Measurements from ENCODE around the gene KLHDC3. TPM values are rescaled to one million over a fixed set of nuclear protein-coding genes. Genes with fewer than 3 reads are reported as not detected.

KLHDC3 gene
- total and polyA plus RNA-seq, 2 of the 8 experiments (the other 6 are each of a cell fraction or from before 2014, with no cell fraction given) = 181 to 203 TPM

- Histone ChIP-seq H3K18ac (ENCODE audit: extremely low read depth, low read length) (no peak overlapping the region), H2BK12ac (ENCODE audit: low read depth, low read length) (no peak overlapping the region; the same call in 1 of the 2 replicates), H3K4me2 (ENCODE audit: insufficient read depth in 1 of 2, low read depth in 2 of 2, low read length in 2 of 2) (peak overlapping the region; percentile 71 to 84), H2BK120ac (replicated peaks; ENCODE audit: low read depth, low read length) (no peak overlapping the region), H3K27ac (ENCODE audit: low read depth, low read length) (no peak overlapping the region), H2AFZ (ENCODE audit: low read length) (no peak overlapping the region), H3K79me2 (ENCODE audit: control insufficient read depth in 1 of 2, insufficient read depth in 2 of 2, low read length in 2 of 2) (peaks cover 8 to 15% of the 10 kb centered on the region in 2 experiments; a peak in 2 of 4 replicates), H3K4me1 (replicated peaks in 1 of 4; ENCODE audit: control insufficient read depth in 3 of 4, insufficient read depth in 4 of 4, low read length in 3 of 4) (peaks cover 0 to 6% (median 2%) of the 10 kb centered on the region in 4 experiments; a peak in 4 of 7 replicates), H3K14ac (ENCODE audit: insufficient read length) (no peak overlapping the region), H2BK15ac (ENCODE audit: low read length) (no peak overlapping the region), H3K4me3 (ENCODE audit: extremely low read depth in 1 of 4, insufficient read depth in 2 of 4, low read depth in 3 of 4, low read length in 4 of 4) (peak overlapping the region; percentile 63 to 73 (median 70)), H2BK20ac (ENCODE audit: low read length) (no peak overlapping the region), H3K36me3 (ENCODE audit: control insufficient read depth in 2 of 4, insufficient read depth in 4 of 4, low read length in 3 of 4) (peaks cover 0 to 6% (median 3%) of the 10 kb centered on the region in 4 experiments; a peak in 4 of 8 replicates), H2BK5ac (ENCODE audit: low read depth, low read length) (no peak overlapping the region), H3K9me3 (ENCODE audit: insufficient read depth in 2 of 2, low read depth in 1 of 2, low read length in 1 of 2) (no peaks in the 10 kb centered on the region), H3K4ac (replicated peaks; ENCODE audit: insufficient read length, low read depth, low read length) (no peak overlapping the region), H4K91ac (replicated peaks; ENCODE audit: insufficient read length, low read length) (no peak overlapping the region), H3K56ac (replicated peaks; ENCODE audit: insufficient read length, low read depth, low read length) (no peak overlapping the region), H4K8ac (ENCODE audit: extremely low read depth, insufficient read depth, low read length) (no peak overlapping the region), H3K79me1 (ENCODE audit: low read depth, low read length) (peaks cover 8% of the 10 kb centered on the region), H3K9ac (replicated peaks in 1 of 4; ENCODE audit: extremely low read depth in 1 of 4, low read depth in 3 of 4, low read length in 3 of 4) (peak overlapping the region in 3 of 4 experiments; percentile 35 to 72 (median 56); a peak in 2 of 7 replicates), H3K23me2 (ENCODE audit: low read depth, low read length) (peaks cover 4% of the 10 kb centered on the region), H4K20me1 (replicated peaks in 1 of 2; ENCODE audit: control insufficient read depth in 1 of 2, insufficient read depth in 2 of 2, low read length in 2 of 2) (peaks cover 0 to 12% of the 10 kb centered on the region in 2 experiments), H3K23ac (ENCODE audit: insufficient read length) (no peak overlapping the region), H2AK5ac (ENCODE audit: low read depth, low read length) (no peak overlapping the region; the same call in 1 of the 2 replicates), H3K27me3 (replicated peaks in 1 of 4; ENCODE audit: control insufficient read depth in 3 of 4, extremely low read depth in 1 of 4, insufficient read depth in 3 of 4, low read length in 3 of 4) (no peaks in the 10 kb centered on the region), H4K5ac (ENCODE audit: insufficient read length, low read depth, low read length) (no peak overlapping the region)
- 28% methylated on average over 12 of the region's 13 CpGs; no CpG with 5 or more reads in 1 of the 2 experiments for WGBS, 2 experiments (ENCODE audit: extremely low coverage in 1 of 2, insufficient coverage in 1 of 2, insufficient read length in 1 of 2, insufficient replicate concordance in 2 of 2, low coverage in 1 of 2, low lambda C conversion rate in 2 of 2, missing lambda C conversion rate in 1 of 2)
- POLR2A ChIA-PET (ENCODE audit: partially characterized antibody) = interaction anchor here (0.6 to 2.6 kb wide), 11 partner anchors 12 to 384 kb away, joined by 3 to 29 read pairs (median 7); partner anchors contain the start of genes CNPY3, GNMT, KLHDC3 and MEA1
- CTCF ChIA-PET (ENCODE audit: partially characterized antibody) = interaction anchor here (0.6 to 2.0 kb wide), 4 partner anchors 20 to 29 kb away, joined by 3 to 6 read pairs (median 4); partner anchors contain the start of gene KLHDC3
- TF ChIP-seq E2F6 (IDR thresholded peaks at IDR 0.05) (no peak), RBBP5 (IDR thresholded peaks at IDR 0.05; ENCODE audit: borderline replicate concordance, low read depth, low read length) (no peak), KDM5A (IDR thresholded peaks at IDR 0.05; ENCODE audit: low read length) (no peak), BCL11A (IDR thresholded peaks at IDR 0.05; ENCODE audit: low read depth in 2 of 2, low read length in 2 of 2) (no peak), HDAC2 (IDR thresholded peaks at IDR 0.05; ENCODE audit: borderline replicate concordance in 1 of 2, low read depth in 2 of 2, low read length in 2 of 2) (peak in 1 of 2 experiments; percentile 53; a peak in 1 of 4 replicates), KDM1A (IDR thresholded peaks at IDR 0.05; ENCODE audit: borderline replicate concordance, low read length) (peak; percentile 97), RXRA (IDR thresholded peaks at IDR 0.05; ENCODE audit: insufficient read depth, low read depth, low read length) (no peak)
- DNase-seq (ENCODE audit: low read depth in 1 of 2, low spot score in 2 of 2) = peak in 1 of 2 experiments; percentile 53
- no peak for FAIRE-seq
These were observed 29.0 kb upstream of the KLHDC3 start for GRCh38 chr6:42984924-42985475.

All from H1 (cell line).